ENCODE results near the gene ZBTB8A.
"Not testable (repeated sequence)": the region's sequence is repeated elsewhere in the genome, so short reads cannot be mapped to it uniquely, and the experiment has no call there.

Gene ZBTB8A

DNA sequence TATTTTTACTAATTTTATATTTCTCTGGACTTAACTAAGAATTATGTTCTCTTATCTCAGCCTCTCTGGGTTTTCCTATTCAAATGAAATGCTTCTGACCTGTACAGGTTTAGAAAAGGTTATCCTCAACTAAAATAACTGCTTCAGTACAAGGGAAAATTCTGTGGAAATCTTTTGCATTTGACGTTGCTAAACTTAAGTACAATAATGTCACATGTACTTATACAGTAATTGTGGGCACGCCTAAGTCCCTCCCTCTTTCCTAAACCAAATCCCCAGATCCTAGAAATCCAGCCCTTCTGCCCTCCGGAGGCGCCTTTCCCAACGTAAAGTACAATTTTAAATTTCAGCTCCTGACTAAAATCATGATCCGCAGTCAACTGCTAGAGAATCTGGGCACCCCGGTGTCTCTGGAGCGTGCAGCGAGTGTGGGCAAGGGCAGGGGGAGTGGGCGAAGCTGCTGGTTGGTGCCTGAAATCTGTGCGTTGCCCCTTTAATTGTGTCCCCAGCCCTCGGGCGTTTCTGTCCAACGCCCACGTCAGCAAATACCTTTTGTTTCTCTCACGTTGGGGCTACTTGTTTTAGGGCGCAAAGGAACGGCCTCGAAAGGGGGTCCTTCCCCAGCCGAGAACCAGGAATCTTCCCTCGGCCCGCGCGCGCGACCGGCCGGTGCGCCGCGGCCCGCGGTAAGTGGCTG is at the start of gene ZBTB8A:
ZBTB8A (plus strand) TSS at position 541 of the 697 bp plus-strand sequence. CDS start 53,505 bp downstream, outside the sequence.
- peak; percentile 69 for DNase-seq (ENCODE audit: low spot score)

DNA sequence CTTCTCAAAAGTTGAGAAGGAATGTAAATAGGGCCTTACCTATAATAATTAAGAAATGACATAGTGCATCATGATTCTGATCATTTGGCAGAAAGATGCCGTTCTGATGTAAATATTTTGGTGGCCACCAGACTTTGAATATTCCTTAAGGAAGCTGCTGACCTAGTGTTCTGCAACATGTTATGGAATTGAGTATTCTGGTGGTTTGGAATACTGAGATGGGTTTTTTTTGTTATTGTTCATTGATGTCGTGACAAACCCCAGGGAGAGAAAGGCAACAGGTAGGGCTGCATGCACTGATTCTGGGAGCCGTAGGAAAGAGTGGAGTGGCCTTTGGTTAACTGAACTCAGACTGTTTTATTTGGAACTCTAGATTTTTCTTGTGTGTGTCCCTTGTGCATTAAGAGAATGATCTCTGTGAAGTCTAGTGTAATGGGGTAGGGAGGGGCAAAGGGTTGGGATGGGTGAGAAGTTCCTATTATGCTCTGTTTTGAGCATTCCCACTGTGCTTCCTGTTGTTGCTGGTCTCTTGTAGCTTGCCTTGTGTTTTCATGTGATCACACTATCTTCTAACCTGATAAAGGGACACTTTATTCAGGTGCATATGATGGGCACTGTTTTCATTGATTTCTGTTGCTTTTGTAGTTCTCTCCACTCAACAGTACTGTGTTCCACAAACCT is 49.3 kb upstream of the ZBTB8A start:
- no peak for DNase-seq (ENCODE audit: low spot score)

DNA sequence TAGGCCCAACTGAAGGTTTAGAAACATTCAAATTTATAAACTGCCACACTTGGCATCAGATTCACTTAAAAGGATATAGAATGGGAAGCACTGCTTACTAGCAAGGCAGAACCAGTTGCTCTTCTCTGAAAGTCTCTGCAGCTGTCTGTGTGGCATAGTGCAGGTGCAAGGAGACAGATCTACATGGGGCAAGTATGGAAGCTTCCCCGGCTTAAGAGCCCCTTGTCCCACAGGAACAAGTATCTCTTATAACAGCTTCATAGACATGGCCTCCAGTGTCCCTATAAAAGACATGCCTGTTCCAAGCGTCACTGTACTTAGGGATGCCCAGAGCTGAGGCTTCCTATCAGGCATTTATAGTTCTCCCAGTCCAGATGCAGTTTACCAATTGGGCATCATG is 47.8 kb upstream of the ZBTB8A start:
- no peak for DNase-seq (ENCODE audit: low spot score)

DNA sequence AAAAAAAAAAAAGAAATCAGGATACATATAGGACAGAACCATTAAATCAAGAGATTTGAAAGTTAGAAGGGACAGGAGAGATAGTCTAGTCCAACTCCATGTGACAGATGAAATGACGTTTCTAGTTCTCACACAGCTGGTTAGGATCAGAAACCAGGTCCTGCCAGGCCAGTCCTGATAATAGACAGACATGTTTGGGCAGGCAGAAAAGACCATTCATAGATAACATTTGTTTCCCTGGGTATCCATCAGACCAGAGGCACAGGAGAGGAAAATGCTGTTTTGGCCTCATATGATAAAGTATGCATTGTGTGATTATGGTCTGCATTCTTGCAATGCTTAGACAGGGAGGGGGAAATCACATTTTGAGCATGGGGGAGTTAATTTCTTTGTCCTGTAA is 45.0 kb upstream of the ZBTB8A start:
- no peak for DNase-seq (ENCODE audit: low spot score)

DNA sequence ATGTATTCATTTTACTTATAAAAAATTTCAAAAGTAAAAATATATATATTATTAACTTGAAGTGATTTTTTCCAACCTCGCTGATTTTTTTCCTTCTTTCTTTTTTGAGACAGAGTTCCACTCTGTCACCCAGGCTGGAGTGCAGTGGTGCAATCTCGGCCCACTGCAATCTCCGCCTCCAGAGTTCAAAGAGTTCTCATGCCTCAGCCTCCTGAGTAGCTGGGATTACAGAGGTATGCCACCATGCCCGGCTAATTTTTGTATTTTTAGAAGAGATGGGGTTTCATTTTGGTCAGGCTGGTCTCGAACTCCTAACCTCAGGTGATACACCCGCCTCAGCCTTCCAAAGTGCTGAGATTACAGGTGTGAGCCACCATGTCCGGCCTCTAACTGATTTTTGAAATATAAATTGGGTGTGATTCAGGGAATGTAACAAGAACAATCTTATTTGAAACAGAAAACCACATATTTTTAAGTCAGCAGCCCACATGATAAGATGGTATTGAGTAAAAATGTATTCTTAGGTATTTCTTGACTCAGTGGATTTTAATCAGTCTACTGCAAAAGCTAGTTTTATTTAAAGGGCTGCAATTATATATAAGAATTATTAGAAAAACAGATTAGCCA is 44.4 kb upstream of the ZBTB8A start:
- DNase-seq (ENCODE audit: low spot score): no peak

DNA sequence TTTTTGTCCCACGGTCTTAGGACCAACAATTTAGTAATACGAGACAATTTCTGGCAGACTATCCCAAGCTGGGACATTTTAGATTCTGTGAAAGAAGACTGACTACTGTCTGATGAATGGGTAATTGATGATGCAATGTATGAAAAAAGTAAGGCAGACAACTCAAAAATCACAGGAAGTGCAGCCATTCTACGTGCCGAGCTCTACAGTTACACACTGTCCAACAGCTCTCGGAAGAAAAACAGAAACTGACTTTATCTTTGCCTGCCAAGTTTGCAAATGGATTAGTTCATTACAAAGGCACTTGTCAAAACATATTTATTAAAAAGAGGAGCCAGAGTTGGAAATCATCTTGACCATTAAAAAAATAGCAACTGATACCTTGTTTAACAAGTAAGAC is 43.1 kb upstream of the ZBTB8A start:
- peak; percentile 25 for DNase-seq (ENCODE audit: low spot score)

DNA sequence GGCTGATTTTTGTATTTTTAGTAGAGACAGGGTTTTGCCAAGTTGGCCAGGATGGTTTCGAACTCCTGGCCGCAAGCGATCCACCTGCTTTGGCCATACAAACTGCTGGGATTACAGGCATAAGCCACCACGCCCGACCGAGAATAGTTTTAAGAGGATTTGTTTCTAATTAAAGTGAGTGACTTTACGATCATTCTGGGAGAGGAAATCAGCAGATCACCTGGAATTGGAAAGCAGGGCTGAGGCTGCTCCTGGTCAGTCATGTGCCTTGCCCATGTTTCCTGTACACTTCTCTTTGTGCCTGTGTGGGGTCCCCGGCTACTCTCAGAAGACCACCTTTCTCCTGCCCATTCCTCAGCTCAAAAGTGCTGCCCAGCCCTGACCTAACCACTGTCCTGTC is 40.5 kb upstream of the ZBTB8A start:
- no peak for DNase-seq (ENCODE audit: low spot score)

DNA sequence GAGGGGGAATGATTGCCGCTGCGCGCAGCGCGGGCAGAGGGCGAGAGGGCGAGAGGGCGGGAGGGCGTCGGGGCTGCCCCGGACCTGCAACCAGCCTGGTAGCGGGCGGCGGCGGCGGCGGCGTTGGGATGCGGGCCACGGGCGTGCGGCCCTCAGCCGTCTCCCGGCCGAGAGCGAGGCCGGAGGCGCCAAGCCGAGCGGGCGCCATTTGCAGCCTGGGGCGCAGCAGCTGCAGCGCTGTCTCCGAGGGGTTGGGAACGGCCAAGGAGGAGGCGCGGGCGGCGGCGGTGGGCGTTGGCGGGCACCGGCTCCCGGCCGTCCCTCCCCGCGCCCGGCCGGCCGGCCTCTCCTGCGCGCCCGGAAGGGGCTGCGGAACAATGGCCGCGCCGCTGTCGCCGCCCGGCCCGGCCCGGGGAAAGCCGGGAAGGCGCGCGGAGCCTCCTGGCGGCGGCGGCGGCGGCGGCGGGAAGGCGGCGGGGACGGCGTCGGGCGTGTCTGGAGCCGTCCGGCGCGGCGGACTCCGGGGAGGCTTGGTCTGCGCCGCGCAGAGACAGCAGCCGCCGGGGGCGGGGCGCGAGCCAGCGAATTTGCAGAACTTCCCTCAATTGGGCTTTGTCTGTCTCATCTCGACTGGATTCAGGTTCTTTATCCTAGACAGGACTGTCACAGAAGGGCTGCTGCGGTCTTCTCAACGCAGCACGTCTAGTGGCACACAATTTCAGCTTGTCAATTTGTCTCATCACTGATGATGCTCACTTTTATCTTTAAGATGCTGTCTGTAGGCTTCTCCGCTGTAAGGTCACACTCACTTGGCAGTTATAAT is 38.6 kb upstream of the ZBTB8A start:
- DNase-seq (ENCODE audit: low spot score): peak; percentile 95

DNA sequence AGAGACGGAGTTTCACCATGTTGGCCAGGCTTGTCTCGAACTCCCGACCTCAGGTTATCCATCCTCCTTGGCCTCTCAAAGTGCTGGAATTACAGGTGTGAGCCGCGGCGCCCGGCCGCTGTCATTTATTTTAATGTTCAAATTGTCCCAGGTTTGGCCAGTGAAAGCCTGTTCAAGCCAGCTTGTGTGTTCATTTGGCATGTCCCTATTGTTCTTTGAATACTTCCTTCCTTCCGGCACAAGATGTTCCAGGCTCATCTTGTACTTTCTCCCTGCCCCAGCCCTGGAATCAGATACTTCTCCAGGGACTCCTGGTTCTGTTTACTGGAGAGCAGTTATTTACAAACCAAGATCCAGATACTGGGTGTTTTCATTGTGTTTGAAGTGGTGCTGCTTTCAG is 37.4 kb upstream of the ZBTB8A start:
- DNase-seq (ENCODE audit: low spot score): no peak

DNA sequence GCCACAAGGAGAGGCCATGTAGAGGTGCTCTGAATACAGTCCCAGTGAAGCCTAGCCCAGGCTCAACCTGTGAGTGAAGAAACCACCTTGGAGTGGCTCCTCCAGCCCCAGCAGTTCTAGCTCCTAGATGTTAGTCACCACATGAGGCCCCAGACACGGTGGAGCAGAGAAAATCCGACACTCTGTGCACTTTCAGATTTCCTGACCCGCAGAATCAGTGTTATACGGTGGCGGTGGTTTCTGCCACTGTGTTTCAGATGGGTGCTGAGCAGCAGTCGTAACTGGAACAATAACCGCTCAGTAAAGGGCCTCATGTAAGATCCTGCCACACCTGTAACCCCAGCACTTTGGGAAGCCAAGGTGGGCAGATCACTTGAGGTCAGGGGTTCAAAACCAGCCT is 36.1 kb upstream of the ZBTB8A start:
- DNase-seq (ENCODE audit: low spot score): no peak

DNA sequence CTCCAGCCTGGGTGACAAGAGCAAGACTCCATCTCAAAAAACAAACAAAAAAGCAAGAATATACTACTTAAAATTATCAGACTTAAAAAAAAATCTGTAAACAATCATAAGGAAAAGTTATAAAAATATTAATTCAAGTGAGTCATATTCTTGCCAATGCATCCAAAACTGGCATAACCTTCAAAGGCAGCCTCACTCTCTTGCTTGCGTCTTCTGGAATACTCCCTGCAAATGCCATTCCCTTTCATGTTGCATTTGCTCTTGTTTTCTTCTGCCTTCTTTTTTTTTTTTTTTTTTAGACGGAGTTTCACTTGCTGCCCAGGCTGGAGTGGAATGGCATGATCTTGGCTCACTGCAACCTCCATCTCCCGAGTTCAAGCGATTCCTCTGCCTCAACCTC is 32.2 kb upstream of the ZBTB8A start:
- DNase-seq (ENCODE audit: low spot score): no peak

DNA sequence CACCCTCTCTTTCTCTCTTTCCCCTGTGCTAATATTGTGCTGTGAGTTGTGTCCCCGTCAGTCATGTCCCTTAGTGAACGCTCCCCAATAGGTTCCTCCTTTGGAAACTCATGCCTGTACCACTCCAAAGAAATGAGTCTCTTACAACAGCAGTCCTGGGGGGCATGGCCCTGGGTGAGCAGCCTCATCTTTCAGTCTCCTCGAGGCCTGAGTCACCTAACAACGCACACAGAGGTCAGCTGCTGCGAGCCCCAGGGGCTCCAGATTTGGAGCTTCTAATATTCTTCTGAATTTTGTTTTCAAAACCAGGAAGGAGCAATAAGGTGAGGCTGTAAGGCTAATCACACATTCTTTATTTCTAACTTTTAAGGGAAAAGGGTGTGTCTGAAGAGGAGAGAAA is 30.5 kb upstream of the ZBTB8A start:
- DNase-seq (ENCODE audit: low spot score): no peak

DNA sequence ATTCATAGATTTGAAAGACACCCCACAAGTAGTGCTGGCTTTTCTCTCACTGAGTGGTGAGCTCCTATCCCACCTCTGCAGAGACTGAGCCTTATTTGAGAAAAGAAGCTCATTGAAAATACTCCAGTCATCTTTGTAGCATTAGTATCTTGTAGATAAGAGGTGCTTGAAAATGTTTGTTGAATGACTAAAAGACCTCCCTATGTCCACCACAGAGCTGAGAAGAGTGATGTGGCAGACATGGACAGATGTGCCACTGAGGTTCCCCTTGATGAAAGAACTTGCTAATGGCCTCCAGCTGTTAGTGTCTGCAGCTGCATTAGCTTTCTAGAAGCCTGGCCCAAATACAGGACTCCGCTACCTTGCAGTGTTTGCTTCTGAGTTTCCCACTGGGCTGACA is 29.3 kb upstream of the ZBTB8A start:
- DNase-seq (ENCODE audit: low spot score): no peak

DNA sequence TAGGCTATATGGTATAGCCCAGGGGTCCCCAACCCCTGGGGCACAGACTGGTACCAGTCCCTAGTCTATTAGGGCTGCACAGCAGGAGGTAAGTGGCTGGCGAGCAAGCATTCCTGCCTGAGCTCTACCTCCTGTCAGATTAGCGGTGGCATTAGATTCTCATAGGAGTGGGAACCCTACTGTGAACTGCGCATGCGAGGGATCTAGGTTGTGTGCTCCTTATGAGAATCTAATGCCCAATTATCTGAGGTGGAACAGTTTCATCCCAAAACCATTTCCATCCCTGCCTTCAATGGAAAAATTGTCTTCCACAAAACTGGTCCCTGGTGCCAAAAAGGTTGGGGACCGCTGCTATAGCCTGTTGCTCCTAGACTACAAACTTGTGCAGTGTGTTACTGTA is 22.8 kb upstream of the ZBTB8A start:
- no peak for DNase-seq (ENCODE audit: low spot score)

DNA sequence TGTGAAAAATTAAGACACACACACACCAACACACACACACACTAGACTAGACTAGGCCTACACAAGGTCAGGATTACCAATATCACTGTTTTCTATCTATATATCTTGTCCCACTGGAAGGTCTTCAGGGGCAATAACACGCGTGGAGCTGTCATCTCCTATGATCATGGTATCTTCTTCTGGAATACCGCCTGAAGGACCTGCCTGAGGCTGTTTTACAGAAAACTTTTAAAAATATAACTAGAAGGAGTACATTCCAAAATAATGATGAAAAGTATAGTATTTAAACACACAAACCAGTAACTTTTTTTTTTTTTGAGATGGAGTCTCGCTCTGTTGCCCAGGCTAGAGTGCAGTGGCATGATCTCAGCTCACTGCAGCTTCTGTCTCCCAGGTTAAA is 20.3 kb upstream of the ZBTB8A start:
- no peak for DNase-seq (ENCODE audit: low spot score)

DNA sequence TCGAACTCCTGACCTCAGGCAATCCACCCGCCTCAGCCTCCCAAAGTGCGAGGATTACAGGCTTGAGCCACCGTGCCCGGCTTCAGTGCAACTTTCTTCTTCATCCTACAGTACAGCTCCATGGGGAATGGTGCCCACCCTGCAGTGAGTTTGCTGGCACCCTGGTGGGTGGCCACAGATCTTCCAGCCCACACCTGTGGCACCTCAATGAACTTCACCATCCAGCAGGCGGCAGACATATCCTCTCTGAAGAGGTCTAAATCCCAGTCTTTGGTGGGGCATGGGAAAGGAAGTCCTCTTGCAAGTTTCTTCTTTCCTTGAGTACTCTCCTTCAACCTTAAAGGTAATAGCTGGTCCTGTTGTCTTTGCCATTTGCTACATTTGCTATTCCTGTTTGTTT is 18.1 kb upstream of the ZBTB8A start:
- DNase-seq (ENCODE audit: low spot score): no peak

DNA sequence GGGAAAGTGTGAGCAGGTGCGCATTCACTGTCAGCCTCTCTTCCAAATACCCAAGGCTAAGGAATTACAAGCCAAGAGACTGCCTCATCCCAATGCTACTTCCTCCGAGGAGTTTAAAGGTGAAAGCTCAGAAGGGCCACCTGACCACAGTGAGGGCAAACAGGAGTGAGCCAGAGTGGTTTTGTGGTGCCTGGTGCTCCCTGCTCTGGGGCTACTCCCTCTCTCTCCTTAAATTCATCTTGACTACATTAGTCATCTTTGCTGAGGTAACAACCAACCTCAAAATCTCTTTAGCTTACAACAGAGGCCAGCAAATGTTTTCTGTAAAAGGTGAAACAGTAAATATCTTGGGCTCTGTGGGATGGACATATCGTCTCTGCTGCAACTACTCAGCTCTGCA is 14.2 kb upstream of the ZBTB8A start:
- DNase-seq (ENCODE audit: low spot score): no peak

DNA sequence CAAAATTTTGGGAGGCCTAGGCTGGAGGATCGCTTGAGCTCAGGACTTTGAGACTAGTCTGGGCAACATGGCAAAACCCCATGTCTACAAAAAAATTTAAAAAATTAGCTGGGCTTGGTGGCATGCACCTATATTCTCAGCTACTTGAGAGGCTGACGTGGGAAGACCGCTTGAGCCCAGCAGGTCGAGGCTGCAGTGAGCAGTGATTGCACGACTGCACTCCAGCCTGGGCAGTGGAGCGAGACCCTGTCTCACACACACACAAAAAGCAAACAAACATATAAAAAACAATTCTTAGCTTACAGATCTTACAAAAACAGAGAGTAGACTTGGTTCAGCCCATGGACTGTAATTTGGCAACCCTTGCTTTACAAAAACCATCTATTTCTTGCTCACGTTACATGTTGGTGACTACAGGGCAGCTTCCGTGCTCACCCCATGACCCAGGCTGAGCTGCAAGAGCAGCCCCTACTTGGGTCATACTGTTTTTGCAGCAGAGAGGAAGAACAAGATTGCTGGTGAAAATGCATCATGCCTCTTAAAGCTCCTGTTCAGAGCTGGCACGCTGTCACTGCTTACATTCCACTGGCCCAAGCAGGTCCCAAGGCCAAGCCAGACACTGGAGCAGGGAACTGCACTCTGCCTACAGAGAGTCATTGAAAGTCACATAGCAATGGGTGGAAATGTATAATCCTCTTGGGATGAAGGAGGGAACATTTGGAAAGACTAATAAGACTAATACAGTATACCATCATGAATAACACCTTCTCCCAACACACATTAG is 13.4 kb upstream of the ZBTB8A start:
- DNase-seq (ENCODE audit: low spot score): no peak

DNA sequence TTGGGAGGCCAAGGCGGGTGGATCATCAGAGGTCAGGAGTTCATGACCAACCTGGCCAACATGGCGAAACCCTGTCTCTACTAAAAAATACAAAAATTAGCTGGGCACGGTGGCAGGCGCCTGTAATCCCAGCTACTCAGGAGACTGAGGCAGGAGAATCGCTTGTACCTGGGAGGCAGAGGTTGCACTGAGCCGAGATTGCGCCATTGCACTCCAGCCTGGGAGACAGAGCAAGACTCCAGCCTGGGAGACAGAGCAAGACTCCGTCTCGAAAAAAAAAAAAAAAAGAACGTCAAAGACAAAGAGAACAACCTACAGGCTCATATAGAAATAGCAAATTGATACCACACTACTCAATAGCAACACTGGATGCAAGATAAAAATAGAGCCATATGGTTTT is 10.7 kb upstream of the ZBTB8A start:
- DNase-seq (ENCODE audit: low spot score): not testable (repeated sequence)

DNA sequence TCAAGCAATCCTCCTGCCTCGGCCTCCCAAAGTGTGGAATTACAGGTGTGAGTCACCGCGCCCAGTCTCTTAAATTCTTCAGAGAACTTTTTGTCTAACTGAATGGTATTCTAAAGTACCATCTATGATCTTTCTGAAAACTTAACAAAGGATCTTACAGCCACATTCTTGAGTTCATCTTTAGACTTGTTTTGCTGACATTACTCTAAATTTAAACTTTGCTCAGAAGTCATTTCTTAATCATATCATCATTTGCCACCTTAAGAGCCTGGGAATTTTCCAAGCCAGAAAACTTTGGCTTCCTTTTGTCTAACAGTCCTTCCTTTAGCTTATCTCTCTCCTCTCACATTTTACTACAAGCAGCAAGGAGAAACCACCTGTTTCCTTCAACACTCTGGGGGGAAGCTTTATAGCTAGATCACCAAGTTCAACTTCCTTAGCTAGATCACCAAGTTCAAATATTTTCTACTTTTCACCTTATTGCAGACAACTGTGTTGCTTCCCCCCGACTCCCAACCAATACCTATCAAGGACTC is 5.4 kb upstream of the ZBTB8A start:
- DNase-seq (ENCODE audit: low spot score): no peak

DNA sequence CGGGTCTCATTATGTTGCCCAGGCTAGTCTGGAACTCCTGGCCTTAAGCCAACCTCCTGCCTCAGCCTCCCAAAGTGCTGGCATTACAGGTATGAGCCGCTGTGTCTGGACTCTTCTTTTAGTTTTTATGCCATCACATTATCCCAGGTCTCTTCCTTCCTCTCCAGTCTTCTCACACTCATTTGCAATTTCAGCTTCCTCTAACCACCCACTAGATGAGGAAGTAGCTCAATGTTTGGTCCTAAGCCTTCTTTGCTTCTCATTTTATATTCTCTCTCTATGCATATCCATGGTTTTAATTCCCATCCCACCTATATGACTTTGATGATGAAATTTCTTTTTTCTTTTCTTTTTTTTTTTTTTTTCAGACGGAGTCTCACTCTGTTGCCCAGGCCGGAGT is 3.1 kb upstream of the ZBTB8A start:
- no peak for DNase-seq (ENCODE audit: low spot score)

DNA sequence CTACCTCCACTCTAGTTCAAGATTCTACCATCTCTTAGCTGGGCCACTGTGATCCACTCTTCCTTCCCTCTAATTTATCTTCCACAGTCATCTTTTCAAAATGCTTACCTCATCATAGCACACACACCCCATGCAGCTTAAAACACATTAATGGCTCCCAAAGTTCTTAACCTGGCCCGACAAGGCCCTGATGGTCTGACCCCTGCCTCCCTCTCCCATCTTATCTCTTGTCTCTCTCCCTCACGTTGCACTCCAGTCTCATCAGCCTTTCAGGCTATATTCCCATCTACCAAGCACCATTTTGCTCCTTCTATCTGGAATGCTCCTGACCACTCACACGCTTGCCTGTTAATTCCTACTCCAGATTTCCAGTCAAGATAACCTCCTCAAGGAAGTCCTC is 2.5 kb upstream of the ZBTB8A start:
- no peak for DNase-seq (ENCODE audit: low spot score)

Data from AG20443 (cell line).